CD14-positive monocyte (primary cell): ENCODE data around the gene CHRNA3. TPM values are rescaled to one million over a fixed set of nuclear protein-coding genes. Genes with fewer than 3 reads are reported as not detected.

Experiments used
- DNase-seq, 3 donors: peaks; one replicate each; pipeline ENCODE4 v3.0.0-alpha.2; 2011 to 2022
- H2AFZ ChIP-seq: 2 replicates; pipeline ENCODE4 v1.6.0; 2012; ENCODE audit warnings: mild to moderate bottlenecking, low read depth, low read length, inconsistent platforms; ENCODE audit not compliant: insufficient read depth, poor library complexity, severe bottlenecking
- H3K27ac ChIP-seq, 2 donors: 1 replicate in 1 of 2; 2 replicates in 1 of 2; pipeline ENCODE4 v1.5.1; 2012 to 2013; ENCODE audit warnings: low read length in 2 of 2, control low read depth in 1 of 2, inconsistent platforms in 1 of 2, low read depth in 1 of 2, mild to moderate bottlenecking in 1 of 2
- H3K27me3 ChIP-seq, 2 donors: one replicate each; pipeline versions ENCODE4 v1.6.0 to v1.6.1; 2011 to 2013; ENCODE audit warnings: low read length in 2 of 2; ENCODE audit not compliant: control insufficient read depth in 2 of 2, insufficient read depth in 2 of 2
- H3K36me3 ChIP-seq, 2 donors: replicated peaks in 1 of 2; 1 replicate in 1 of 2; 2 replicates in 1 of 2; pipeline versions ENCODE4 v1.5.1 to v1.6.1; 2012 to 2013; ENCODE audit warnings: low read length in 2 of 2, control low read depth in 1 of 2, inconsistent platforms in 1 of 2, mild to moderate bottlenecking in 1 of 2; ENCODE audit not compliant: insufficient read depth in 2 of 2, control insufficient read depth in 1 of 2
- H3K4me1 ChIP-seq, 2 donors: 1 replicate in 1 of 2; 2 replicates in 1 of 2; pipeline versions ENCODE4 v1.5.1 to v1.6.1; 2012 to 2013; ENCODE audit warnings: low read length in 2 of 2, control low read depth in 1 of 2, inconsistent platforms in 1 of 2, mild to moderate bottlenecking in 1 of 2, moderate library complexity in 1 of 2; ENCODE audit not compliant: insufficient read depth in 2 of 2, control insufficient read depth in 1 of 2
- H3K4me2 ChIP-seq: replicated peaks from 2 replicates; pipeline ENCODE3; 2012; ENCODE audit warnings: low read length, moderate library complexity, mild to moderate bottlenecking; ENCODE audit not compliant: poor library complexity, severe bottlenecking; ENCODE audit errors: extremely low read depth
- H3K4me3 ChIP-seq, 3 experiments: fragments of 200-600 bp in 1 of 3; sonication (generic) in 1 of 3; replicated peaks in 1 of 3; 1 replicate in 2 of 3; 2 replicates in 1 of 3; pipeline ENCODE4 v1.5.1; 2011 to 2013; ENCODE audit warnings: low read length in 3 of 3, mild to moderate bottlenecking in 3 of 3, control low read depth in 2 of 3, low read depth in 2 of 3, inconsistent platforms in 1 of 3, moderate library complexity in 1 of 3
- H3K79me2 ChIP-seq: 2 replicates; pipeline ENCODE4 v1.6.0; 2012; ENCODE audit warnings: mild to moderate bottlenecking, control low read depth, inconsistent platforms, low read length, moderate library complexity; ENCODE audit not compliant: insufficient read depth
- H3K9ac ChIP-seq: 2 replicates; pipeline ENCODE4 v1.6.0; 2017; ENCODE audit warnings: low read length, mild to moderate bottlenecking; ENCODE audit not compliant: insufficient read depth, poor library complexity, severe bottlenecking
- H3K9me3 ChIP-seq, 2 donors: replicated peaks in 1 of 2; 1 replicate in 1 of 2; 2 replicates in 1 of 2; pipeline versions ENCODE4 v1.5.1 to v1.6.1; 2012 to 2013; ENCODE audit warnings: low read length in 2 of 2, control low read depth in 1 of 2; ENCODE audit not compliant: control insufficient read depth in 1 of 2, insufficient read depth in 1 of 2
- H4K20me1 ChIP-seq: 2 replicates; pipeline ENCODE4 v1.6.0; 2012; ENCODE audit warnings: mild to moderate bottlenecking, low read length, control low read depth, moderate library complexity; ENCODE audit not compliant: insufficient read depth
- H3K27ac Mint-ChIP-seq, 7 donors: one replicate each; pipeline ENCODE4 v1.8.0; 2020; ENCODE audit warnings: mild to moderate bottlenecking in 7 of 7, mixed read lengths in 7 of 7, moderate library complexity in 6 of 7, inconsistent platforms in 2 of 7
- H3K27me3 Mint-ChIP-seq, 3 donors: one replicate each; pipeline ENCODE4 v1.8.0; 2021 to 2022; ENCODE audit warnings: low read depth in 3 of 3, mild to moderate bottlenecking in 3 of 3, mixed read lengths in 3 of 3, moderate library complexity in 3 of 3, inconsistent platforms in 1 of 3
- H3K36me3 Mint-ChIP-seq, 2 donors: one replicate each; pipeline ENCODE4 v1.8.0; 2020; ENCODE audit warnings: mixed read lengths in 2 of 2, inconsistent platforms in 1 of 2, mild to moderate bottlenecking in 1 of 2
- H3K4me1 Mint-ChIP-seq: one replicate; pipeline ENCODE4 v1.8.0; 2020; ENCODE audit warnings: mild to moderate bottlenecking, mixed read lengths
- H3K4me3 Mint-ChIP-seq, 2 donors: one replicate each; pipeline ENCODE4 v1.8.0; 2020; ENCODE audit warnings: mild to moderate bottlenecking in 2 of 2, mixed read lengths in 2 of 2, moderate library complexity in 1 of 2
- H3K9me3 Mint-ChIP-seq, 7 donors: one replicate each; pipeline ENCODE4 v1.8.0; 2020 to 2022; ENCODE audit warnings: mixed read lengths in 7 of 7, mild to moderate bottlenecking in 6 of 7, moderate library complexity in 6 of 7, inconsistent platforms in 2 of 7
- WGBS: methylation state at CpG from one replicate; pipeline ENCODE4 v1.1.5; 2013; ENCODE audit warnings: missing lambda C conversion rate; ENCODE audit not compliant: insufficient coverage; 5-methylcytosine and 5-hydroxymethylcytosine counted together
- intact Hi-C, 2 donors: fragments of 100-400 bp; cut with micrococcal nuclease; formaldehyde crosslinking; loops; one replicate each; pipeline versions ENCODE4 v1.15.0 to v1.15.1; 2023
- polyA plus RNA-seq, 3 donors: library from polyadenylated mRNA; depleted of rRNA in 1 of 3; unstranded in 2 of 3; stranded (reverse) in 1 of 3; fragments of 300-500 nt in 2 of 3; fragments of >200 nt in 1 of 3; fragmentation: Illumina TruSeq in 2 of 3; gene quantifications; 1 replicate in 2 of 3; 2 replicates in 1 of 3; pipeline ENCODE4 v1.2.3, GENCODE V29; 2012 to 2021
- TF ChIP-seq, protein P1 (sequence below): fragments of 200-600 bp; IDR thresholded peaks from one replicate; pipeline ENCODE4 v1.8.0; 2022; ENCODE audit warnings: antibody characterized with exemption, mild to moderate bottlenecking

The CHRNA3 gene
- polyA plus RNA-seq, 3 donors: not detected

DNA sequence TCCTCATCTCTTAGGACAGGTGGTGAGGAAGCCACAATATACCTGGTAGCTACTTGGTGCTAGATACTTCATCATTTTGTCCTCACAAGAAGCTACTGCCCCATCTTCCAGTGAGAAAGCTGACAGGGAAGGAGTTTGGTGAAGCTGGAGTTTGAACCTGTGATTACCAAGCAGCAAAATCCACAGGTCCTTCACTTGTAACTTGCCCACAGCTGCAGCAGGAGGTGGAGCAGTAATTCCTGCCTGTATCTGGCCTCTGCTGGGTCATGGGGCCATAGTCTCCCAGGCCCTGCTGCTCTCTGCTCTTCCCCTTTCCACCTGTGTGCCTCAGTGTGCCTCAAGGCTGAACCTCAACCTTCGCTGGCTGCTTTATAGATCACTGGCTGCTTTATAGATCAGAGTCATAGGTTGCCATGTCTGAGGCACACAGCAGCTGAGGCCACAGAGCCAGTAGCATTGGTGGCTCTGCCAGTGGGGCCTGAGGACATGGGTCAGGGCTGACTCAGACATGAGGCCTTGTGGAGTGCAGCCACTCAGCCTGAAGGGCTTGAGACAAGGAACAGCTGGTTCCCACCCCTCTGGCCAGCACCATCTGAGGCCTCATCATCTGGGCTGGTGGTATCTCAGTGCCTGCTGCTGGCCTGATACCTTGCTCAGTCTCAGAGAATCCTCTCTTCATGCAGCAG is 31.3 kb upstream of the CHRNA3 start:
- Histone ChIP-seq H3K4me2 (no peak overlapping the region), H3K27me3 (no peaks in the 10 kb centered on the region), H3K27ac (no peak overlapping the region), H2AFZ (no peak overlapping the region), H3K9ac (no peak overlapping the region), H4K20me1 (no peaks in the 10 kb centered on the region), H3K4me1 (no peaks in the 10 kb centered on the region), H3K4me3 (no peak overlapping the region), H3K9me3 (no peaks in the 10 kb centered on the region), H3K79me2 (no peaks in the 10 kb centered on the region), H3K36me3 (no peaks in the 10 kb centered on the region)
- TF ChIP-seq, protein P1, sequence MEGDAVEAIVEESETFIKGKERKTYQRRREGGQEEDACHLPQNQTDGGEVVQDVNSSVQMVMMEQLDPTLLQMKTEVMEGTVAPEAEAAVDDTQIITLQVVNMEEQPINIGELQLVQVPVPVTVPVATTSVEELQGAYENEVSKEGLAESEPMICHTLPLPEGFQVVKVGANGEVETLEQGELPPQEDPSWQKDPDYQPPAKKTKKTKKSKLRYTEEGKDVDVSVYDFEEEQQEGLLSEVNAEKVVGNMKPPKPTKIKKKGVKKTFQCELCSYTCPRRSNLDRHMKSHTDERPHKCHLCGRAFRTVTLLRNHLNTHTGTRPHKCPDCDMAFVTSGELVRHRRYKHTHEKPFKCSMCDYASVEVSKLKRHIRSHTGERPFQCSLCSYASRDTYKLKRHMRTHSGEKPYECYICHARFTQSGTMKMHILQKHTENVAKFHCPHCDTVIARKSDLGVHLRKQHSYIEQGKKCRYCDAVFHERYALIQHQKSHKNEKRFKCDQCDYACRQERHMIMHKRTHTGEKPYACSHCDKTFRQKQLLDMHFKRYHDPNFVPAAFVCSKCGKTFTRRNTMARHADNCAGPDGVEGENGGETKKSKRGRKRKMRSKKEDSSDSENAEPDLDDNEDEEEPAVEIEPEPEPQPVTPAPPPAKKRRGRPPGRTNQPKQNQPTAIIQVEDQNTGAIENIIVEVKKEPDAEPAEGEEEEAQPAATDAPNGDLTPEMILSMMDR: no peak
- no peak overlapping the region for H3K4me3 Mint-ChIP-seq
- intact Hi-C loops: no loop called here
- DNase-seq: no peak
- no peaks in the 10 kb centered on the region for H3K4me1 Mint-ChIP-seq
- H3K27ac Mint-ChIP-seq: peak overlapping the region in 1 of 7 donors; percentile 57
- WGBS: 100% methylated on average over 1 of the region's 1 CpG
- H3K27me3 Mint-ChIP-seq: peaks cover 0 to 4% (median 1%) of the 10 kb centered on the region in 3 donors
- no peaks in the 10 kb centered on the region for H3K36me3 Mint-ChIP-seq
- no peaks in the 10 kb centered on the region for H3K9me3 Mint-ChIP-seq

DNA sequence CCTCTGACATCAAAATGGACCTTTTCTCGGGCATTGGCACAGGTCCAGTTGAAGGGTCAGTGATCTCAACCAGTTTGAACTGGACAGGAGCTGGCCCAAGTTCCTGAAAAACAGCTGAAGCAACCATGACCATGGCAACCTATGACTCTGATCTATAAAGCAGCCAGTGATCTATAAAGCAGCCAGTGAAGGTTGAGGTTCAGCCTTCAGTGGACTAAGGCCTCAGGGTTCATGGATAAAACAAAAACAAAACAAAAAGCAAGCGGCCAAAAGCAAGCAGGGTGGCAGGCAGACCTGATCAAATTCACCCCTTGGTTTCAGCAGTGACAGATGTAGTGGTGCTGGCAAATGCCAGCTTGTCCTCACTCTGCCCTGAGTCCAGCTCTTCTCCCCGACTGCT is 30.2 kb upstream of the CHRNA3 start:
- TF ChIP-seq, protein P1: no peak
- no peaks in the 10 kb centered on the region for H3K79me2 ChIP-seq
- no peaks in the 10 kb centered on the region for H3K9me3 ChIP-seq
- no peak overlapping the region for H3K9ac ChIP-seq
- no peaks in the 10 kb centered on the region for H3K4me1 Mint-ChIP-seq
- H3K27me3 Mint-ChIP-seq: peaks cover 1 to 4% (median 1%) of the 10 kb centered on the region in 3 donors
- no peak for DNase-seq
- H3K27me3 ChIP-seq: no peaks in the 10 kb centered on the region
- intact Hi-C loops: no loop called here
- no peak overlapping the region for H2AFZ ChIP-seq
- no peak overlapping the region for H3K27ac Mint-ChIP-seq
- H3K4me1 ChIP-seq: no peaks in the 10 kb centered on the region
- H3K4me3 ChIP-seq: no peak overlapping the region
- H3K4me3 Mint-ChIP-seq: no peak overlapping the region
- H3K4me2 ChIP-seq: no peak overlapping the region
- H4K20me1 ChIP-seq: no peaks in the 10 kb centered on the region
- no peaks in the 10 kb centered on the region for H3K36me3 ChIP-seq
- H3K27ac ChIP-seq: no peak overlapping the region
- H3K36me3 Mint-ChIP-seq: no peaks in the 10 kb centered on the region
- 93% methylated on average over 3 of the region's 3 CpGs for WGBS
- H3K9me3 Mint-ChIP-seq: no peaks in the 10 kb centered on the region
